ENCODE data around the gene DISC1. TPM values are rescaled to one million over a fixed set of nuclear protein-coding genes. Genes with fewer than 3 reads are reported as not detected.
"Not testable (repeated sequence)": the region's sequence is repeated elsewhere in the genome, so short reads cannot be mapped to it uniquely, and the experiment has no call there.

DISC1 gene
- total and polyA plus RNA-seq, 12 donors, result 1.0 to 21.0 (median 9.7) TPM

DNA sequence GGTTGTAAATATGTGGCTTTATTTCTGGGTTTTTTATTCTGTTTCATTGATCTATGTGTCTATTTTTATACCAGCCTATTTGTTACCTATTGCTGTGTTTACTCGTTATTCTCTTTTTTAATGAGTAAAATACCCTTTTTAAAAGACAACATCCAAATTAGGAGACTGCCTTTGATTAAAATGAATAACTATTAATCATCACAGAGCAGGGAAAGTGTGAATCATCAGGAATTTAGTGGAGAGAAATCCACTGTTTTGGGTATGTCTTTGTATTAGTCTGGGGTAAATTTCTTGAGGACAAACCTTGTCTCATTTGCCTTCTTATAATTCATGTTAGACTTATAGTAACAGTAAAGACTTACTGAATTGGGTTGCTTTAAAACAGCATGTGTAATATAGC is 12.1 kb downstream of the DISC1 start:
- DNase-seq, result no peak
- H3K9me3 ChIP-seq (replicated peaks in 1 of 3), result no peaks in the 10 kb centered on the region
- H3K27ac ChIP-seq, result no peak overlapping the region
- H3K36me3 ChIP-seq (replicated peaks in 1 of 2), result no peaks in the 10 kb centered on the region
- no peak overlapping the region for H3K4me3 ChIP-seq
- peaks cover 0 to 17% of the 10 kb centered on the region in 2 donors for H3K4me1 ChIP-seq (replicated peaks in 1 of 2)
- TF ChIP-seq, protein P1, sequence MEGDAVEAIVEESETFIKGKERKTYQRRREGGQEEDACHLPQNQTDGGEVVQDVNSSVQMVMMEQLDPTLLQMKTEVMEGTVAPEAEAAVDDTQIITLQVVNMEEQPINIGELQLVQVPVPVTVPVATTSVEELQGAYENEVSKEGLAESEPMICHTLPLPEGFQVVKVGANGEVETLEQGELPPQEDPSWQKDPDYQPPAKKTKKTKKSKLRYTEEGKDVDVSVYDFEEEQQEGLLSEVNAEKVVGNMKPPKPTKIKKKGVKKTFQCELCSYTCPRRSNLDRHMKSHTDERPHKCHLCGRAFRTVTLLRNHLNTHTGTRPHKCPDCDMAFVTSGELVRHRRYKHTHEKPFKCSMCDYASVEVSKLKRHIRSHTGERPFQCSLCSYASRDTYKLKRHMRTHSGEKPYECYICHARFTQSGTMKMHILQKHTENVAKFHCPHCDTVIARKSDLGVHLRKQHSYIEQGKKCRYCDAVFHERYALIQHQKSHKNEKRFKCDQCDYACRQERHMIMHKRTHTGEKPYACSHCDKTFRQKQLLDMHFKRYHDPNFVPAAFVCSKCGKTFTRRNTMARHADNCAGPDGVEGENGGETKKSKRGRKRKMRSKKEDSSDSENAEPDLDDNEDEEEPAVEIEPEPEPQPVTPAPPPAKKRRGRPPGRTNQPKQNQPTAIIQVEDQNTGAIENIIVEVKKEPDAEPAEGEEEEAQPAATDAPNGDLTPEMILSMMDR (IDR thresholded peaks at IDR 0.05), result no peak
- TF ChIP-seq POLR2A (IDR thresholded peaks at IDR 0.05), result no peak
- intact Hi-C loops (cut with DNase I), result no loop called here
- no peaks in the 10 kb centered on the region for H3K27me3 ChIP-seq
- 78 to 88% (median 82%) methylated on average over 1 of the region's 1 CpG for WGBS, 4 donors

- Histone ChIP-seq H3K36me3 (replicated peaks in 1 of 2) (no peaks in the 10 kb centered on the region), H3K9me3 (replicated peaks in 1 of 3) (no peaks in the 10 kb centered on the region), H3K4me1 (replicated peaks in 1 of 2) (peaks cover 0 to 17% of the 10 kb centered on the region in 2 donors), H3K27me3 (no peaks in the 10 kb centered on the region), H3K27ac (no peak overlapping the region), H3K4me3 (no peak overlapping the region)
- no peak for DNase-seq
- TF ChIP-seq, protein P1 (IDR thresholded peaks at IDR 0.05), result no peak
- TF ChIP-seq POLR2A (IDR thresholded peaks at IDR 0.05), result no peak
- intact Hi-C loops (cut with DNase I), result no loop called here
- 51 to 67% (median 61%) methylated on average over 1 of the region's 1 CpG for WGBS, 4 donors
Measured at GRCh38 chr1:231639819-231640218, 13.2 kb downstream of the DISC1 start.

- 88 to 94% (median 91%) methylated on average over 6 to 9 of the region's 9 CpGs for WGBS, 4 donors
- intact Hi-C loops (cut with DNase I); H3K27ac ChIP-seq; H3K36me3 ChIP-seq (replicated peaks in 1 of 2); H3K4me3 ChIP-seq; H3K9me3 ChIP-seq (replicated peaks in 1 of 3); DNase-seq; H3K4me1 ChIP-seq (replicated peaks in 1 of 2); H3K27me3 ChIP-seq: not testable (repeated sequence)
Measured at GRCh38 chr1:231641444-231641843, 14.9 kb downstream of the DISC1 start.

DNA sequence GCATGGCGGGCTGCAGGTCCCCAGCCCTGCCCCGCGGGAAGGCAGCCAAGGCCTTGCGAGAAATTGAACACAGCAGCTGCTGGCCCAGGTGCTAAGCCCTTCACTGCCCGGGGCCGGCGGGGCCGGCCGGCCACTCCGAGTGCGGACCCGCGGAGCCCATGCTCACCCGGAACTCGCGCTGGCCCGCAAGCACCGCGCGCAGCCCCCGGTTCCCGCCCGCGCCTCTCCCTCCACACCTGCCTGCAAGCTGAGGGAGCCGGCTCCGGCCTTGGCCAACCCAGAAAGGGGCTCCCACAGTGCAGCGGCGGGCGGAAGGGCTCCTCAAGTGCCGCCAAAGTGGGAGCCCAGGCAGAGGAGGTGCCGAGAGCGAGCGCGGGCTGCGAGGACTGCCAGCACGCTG is 15.5 kb downstream of the DISC1 start:
- H3K27me3 ChIP-seq; H3K4me3 ChIP-seq; H3K36me3 ChIP-seq (replicated peaks in 1 of 2); H3K27ac ChIP-seq; H3K4me1 ChIP-seq (replicated peaks in 1 of 2); H3K9me3 ChIP-seq (replicated peaks in 1 of 3); DNase-seq; intact Hi-C loops (cut with DNase I): not testable (repeated sequence)
- 96 to 98% (median 97%) methylated on average over 18 to 36 of the region's 36 CpGs for WGBS, 4 donors

GRCh38 chr1:231642618-231643017 is 16.0 kb downstream of the DISC1 start:
- no peaks in the 10 kb centered on the region for H3K9me3 ChIP-seq (replicated peaks in 1 of 3)

More at GRCh38 chr1:231642618-231643017, 16.0 kb downstream of the DISC1 start:
- no peak for DNase-seq
- Histone ChIP-seq H3K36me3 (replicated peaks in 1 of 2) (no peaks in the 10 kb centered on the region), H3K27me3 (no peaks in the 10 kb centered on the region), H3K27ac (no peak overlapping the region), H3K4me1 (replicated peaks in 1 of 2) (peaks cover 0 to 5% of the 10 kb centered on the region in 2 donors), H3K4me3 (no peak overlapping the region)
- intact Hi-C loops (cut with DNase I), result no loop called here
- whole genome bisulfite sequencing, 4 donors, result 24 to 38% (median 38%) methylated on average over 2 of the region's 2 CpGs
- no peak for TF ChIP-seq POLR2A (IDR thresholded peaks at IDR 0.05)
- TF ChIP-seq, protein P1 (IDR thresholded peaks at IDR 0.05), result no peak
